Nephron (organoid): Measurements from ENCODE around the gene C19orf81.

Source experiments
- H3K27ac Mint-ChIP-seq, 3 experiments: 2 replicates each; pipeline ENCODE4 v1.8.0; 2020; ENCODE audit warnings: mixed read lengths in 3 of 3, mild to moderate bottlenecking in 2 of 3, moderate library complexity in 1 of 3
- H3K27me3 Mint-ChIP-seq: 2 replicates; pipeline ENCODE4 v1.8.0; 2021; ENCODE audit warnings: low read depth, mild to moderate bottlenecking, moderate library complexity, mixed read lengths
- H3K36me3 Mint-ChIP-seq: 2 replicates; pipeline ENCODE4 v1.8.0; 2020; ENCODE audit warnings: low read depth, mixed read lengths
- H3K4me1 Mint-ChIP-seq: 2 replicates; pipeline ENCODE4 v1.8.0; 2020; ENCODE audit warnings: mixed read lengths
- H3K4me3 Mint-ChIP-seq, 3 experiments: 2 replicates each; pipeline ENCODE4 v1.8.0; 2020; ENCODE audit warnings: mild to moderate bottlenecking in 3 of 3, mixed read lengths in 3 of 3, moderate library complexity in 2 of 3
- H3K9me3 Mint-ChIP-seq: 2 replicates; pipeline ENCODE4 v1.8.0; 2020; ENCODE audit warnings: mixed read lengths
- TF ChIP-seq, protein P1 (sequence below), 3 experiments: fragments of 200-600 bp; sonication (generic); IDR thresholded peaks; one replicate each; pipeline ENCODE4 v1.5.0; 2021; ENCODE audit warnings: antibody characterized with exemption in 3 of 3; ENCODE audit not compliant: unreplicated experiment in 3 of 3

C19orf81 gene

DNA sequence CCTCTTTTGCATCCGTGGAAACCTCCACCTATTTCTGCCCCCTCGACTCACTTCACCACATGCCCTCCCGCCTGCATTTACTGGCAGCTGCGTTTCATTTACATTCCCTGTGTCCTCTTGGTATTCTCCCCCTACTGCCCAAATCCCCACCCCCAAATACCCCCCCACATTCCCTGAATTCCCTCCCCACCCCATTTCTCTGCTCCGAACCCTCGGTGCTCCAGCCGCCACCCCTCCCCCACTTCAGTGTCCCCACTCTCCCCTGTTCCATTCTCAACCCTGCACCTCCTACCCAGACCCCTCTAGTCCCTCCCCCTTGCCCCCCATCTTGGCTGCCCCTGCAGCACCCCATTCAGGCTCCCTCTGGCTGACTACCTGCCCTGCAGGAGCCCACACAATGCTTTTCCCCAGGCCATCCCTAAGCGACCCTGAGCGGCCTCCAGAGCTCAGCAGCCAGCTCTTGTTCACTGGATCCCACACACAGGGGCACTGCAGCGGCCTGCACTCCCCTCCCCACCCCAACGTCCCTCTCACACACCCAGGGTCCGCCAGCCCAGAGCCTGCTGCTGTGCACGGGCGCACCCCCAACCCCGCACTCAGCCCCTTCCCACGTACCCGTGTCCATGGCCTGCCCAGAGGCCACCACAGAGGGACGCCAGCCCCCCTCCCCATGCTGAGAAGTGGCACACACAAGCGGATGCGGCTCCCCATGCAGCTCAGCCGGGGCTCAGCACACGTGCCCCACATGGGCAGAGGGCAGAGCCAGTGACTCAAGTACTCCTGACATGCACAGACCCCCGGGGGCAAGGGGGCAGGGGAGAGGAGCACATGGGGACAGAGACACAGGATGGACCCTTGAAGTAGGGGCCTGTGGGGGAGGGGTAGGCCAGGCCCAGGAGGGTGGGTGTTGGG lies 44.1 kb downstream of the C19orf81 start:
- H3K4me3 Mint-ChIP-seq, result peak overlapping the region in 1 of 3 experiments; percentile 37

GRCh38 chr19:50694815-50695145 lies 45.5 kb downstream of the C19orf81 start:
- no peaks in the 10 kb centered on the region for H3K36me3 Mint-ChIP-seq
- no peaks in the 10 kb centered on the region for H3K4me1 Mint-ChIP-seq
- H3K27ac Mint-ChIP-seq, result no peak overlapping the region
- H3K4me3 Mint-ChIP-seq, result no peak overlapping the region
- TF ChIP-seq, protein P1, sequence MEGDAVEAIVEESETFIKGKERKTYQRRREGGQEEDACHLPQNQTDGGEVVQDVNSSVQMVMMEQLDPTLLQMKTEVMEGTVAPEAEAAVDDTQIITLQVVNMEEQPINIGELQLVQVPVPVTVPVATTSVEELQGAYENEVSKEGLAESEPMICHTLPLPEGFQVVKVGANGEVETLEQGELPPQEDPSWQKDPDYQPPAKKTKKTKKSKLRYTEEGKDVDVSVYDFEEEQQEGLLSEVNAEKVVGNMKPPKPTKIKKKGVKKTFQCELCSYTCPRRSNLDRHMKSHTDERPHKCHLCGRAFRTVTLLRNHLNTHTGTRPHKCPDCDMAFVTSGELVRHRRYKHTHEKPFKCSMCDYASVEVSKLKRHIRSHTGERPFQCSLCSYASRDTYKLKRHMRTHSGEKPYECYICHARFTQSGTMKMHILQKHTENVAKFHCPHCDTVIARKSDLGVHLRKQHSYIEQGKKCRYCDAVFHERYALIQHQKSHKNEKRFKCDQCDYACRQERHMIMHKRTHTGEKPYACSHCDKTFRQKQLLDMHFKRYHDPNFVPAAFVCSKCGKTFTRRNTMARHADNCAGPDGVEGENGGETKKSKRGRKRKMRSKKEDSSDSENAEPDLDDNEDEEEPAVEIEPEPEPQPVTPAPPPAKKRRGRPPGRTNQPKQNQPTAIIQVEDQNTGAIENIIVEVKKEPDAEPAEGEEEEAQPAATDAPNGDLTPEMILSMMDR (IDR thresholded peaks at IDR 0.05; ENCODE audit: unreplicated experiment in 3 of 3), result no peak
- no peaks in the 10 kb centered on the region for H3K9me3 Mint-ChIP-seq
- peaks cover 89% of the 10 kb centered on the region for H3K27me3 Mint-ChIP-seq

More for the DNA sequence above, 44.1 kb downstream of the C19orf81 start:
- TF ChIP-seq, protein P1 (IDR thresholded peaks at IDR 0.05; ENCODE audit: unreplicated experiment in 3 of 3), result no peak
- Mint-ChIP-seq H3K27me3 (peaks cover 91% of the 10 kb centered on the region), H3K4me1 (no peaks in the 10 kb centered on the region), H3K27ac (no peak overlapping the region), H3K36me3 (no peaks in the 10 kb centered on the region), H3K9me3 (no peaks in the 10 kb centered on the region)

- TF ChIP-seq, protein P1 (IDR thresholded peaks at IDR 0.05; ENCODE audit: unreplicated experiment in 3 of 3), result no peak
- no peaks in the 10 kb centered on the region for H3K36me3 Mint-ChIP-seq
- H3K27ac Mint-ChIP-seq, result no peak overlapping the region
- peak overlapping the region in 2 of 3 experiments; percentile 35 to 55 for H3K4me3 Mint-ChIP-seq
- H3K27me3 Mint-ChIP-seq, result peaks cover 89% of the 10 kb centered on the region
- H3K9me3 Mint-ChIP-seq, result no peaks in the 10 kb centered on the region
- no peaks in the 10 kb centered on the region for H3K4me1 Mint-ChIP-seq
These were observed 46.2 kb downstream of the C19orf81 start for GRCh38 chr19:50695251-50696093.

- Mint-ChIP-seq H3K27me3 (peaks cover 87% of the 10 kb centered on the region), H3K27ac (no peak overlapping the region), H3K4me1 (no peaks in the 10 kb centered on the region), H3K9me3 (no peaks in the 10 kb centered on the region), H3K36me3 (no peaks in the 10 kb centered on the region), H3K4me3 (peak overlapping the region in 1 of 3 experiments; percentile 35)
- TF ChIP-seq, protein P1 (IDR thresholded peaks at IDR 0.05; ENCODE audit: unreplicated experiment in 3 of 3), result no peak
These were observed 46.8 kb downstream of the C19orf81 start for GRCh38 chr19:50696094-50696483.

DNA sequence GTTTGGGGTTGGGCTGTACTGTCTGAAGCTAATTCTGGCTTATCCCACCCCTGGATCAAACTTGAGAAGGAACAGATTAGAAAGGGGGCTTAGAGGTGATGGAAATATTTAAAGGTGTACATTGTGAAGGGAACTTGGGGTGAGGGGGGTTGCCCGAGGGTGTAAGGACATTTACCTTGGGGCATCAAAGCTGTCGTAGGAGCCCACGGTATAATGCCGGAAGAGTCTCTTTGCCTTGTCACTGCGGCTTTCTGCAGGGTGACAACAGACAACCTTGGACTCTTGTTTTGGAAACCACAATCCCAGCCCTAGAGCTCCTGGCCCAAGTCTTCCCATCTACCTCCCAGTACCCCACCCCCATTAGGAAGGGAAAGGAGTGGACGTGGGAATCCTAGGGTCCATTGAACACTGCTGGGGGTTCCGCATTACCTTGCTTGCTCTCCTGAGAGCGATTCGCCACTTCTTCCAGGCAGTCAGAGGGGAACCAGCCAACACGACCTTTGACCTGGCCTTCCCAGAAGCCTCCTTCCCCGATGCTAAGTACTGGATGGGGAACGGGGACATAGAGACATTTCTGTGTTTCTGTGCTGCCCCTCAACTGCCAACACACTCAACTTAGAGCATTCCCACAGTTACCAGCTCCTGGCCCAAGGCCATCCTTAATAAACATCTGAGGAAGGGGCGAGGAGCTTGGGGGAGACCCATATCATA lies 48.3 kb downstream of the C19orf81 start:
- no peak overlapping the region for H3K4me3 Mint-ChIP-seq
- no peak overlapping the region for H3K27ac Mint-ChIP-seq
- peaks cover 72% of the 10 kb centered on the region for H3K27me3 Mint-ChIP-seq
- no peaks in the 10 kb centered on the region for H3K36me3 Mint-ChIP-seq
- TF ChIP-seq, protein P1 (IDR thresholded peaks at IDR 0.05; ENCODE audit: unreplicated experiment in 3 of 3), result no peak
- H3K9me3 Mint-ChIP-seq, result no peaks in the 10 kb centered on the region
- no peaks in the 10 kb centered on the region for H3K4me1 Mint-ChIP-seq
